HG02678 (cell line): ENCODE data around the gene TDRD9.

Experiments
- ATAC-seq: cut with Tn5 transposase; IDR thresholded peaks from one replicate; pipeline ENCODE4 v1.9.1; 2021; ENCODE audit warnings: mild to moderate bottlenecking, moderate library complexity; ENCODE audit not compliant: unreplicated experiment

The TDRD9 gene

GRCh38 chr14:104023325-104024055 is 95.2 kb downstream of the TDRD9 start:
- ATAC-seq: no peak

GRCh38 chr14:104025534-104025933 is 97.3 kb downstream of the TDRD9 start:
- no peak for ATAC-seq

- ATAC-seq: no peak
Observed at GRCh38 chr14:104026024-104026423, 97.8 kb downstream of the TDRD9 start.

GRCh38 chr14:104030958-104031357 is 102.7 kb downstream of the TDRD9 start:
- ATAC-seq: no peak

GRCh38 chr14:104031384-104031783 is 103.1 kb downstream of the TDRD9 start:
- ATAC-seq: no peak

- no peak for ATAC-seq
Observed at GRCh38 chr14:104034976-104035699, 106.9 kb downstream of the TDRD9 start.

GRCh38 chr14:104036212-104036611 is 108.0 kb downstream of the TDRD9 start:
- ATAC-seq: no peak

- no peak for ATAC-seq
Observed at GRCh38 chr14:104037074-104037473, 108.8 kb downstream of the TDRD9 start.

GRCh38 chr14:104037903-104038302 is 109.6 kb downstream of the TDRD9 start:
- no peak for ATAC-seq

GRCh38 chr14:104039214-104039613 is 111.0 kb downstream of the TDRD9 start:
- no peak for ATAC-seq

GRCh38 chr14:104040539-104040938 is 112.3 kb downstream of the TDRD9 start:
- ATAC-seq: no peak

GRCh38 chr14:104041430-104042104 is 113.3 kb downstream of the TDRD9 start:
- no peak for ATAC-seq

- no peak for ATAC-seq
Observed at GRCh38 chr14:104044016-104044415, 115.8 kb downstream of the TDRD9 start.

GRCh38 chr14:104047761-104048160 is 119.5 kb downstream of the TDRD9 start:
- ATAC-seq: no peak

- no peak for ATAC-seq
Observed at GRCh38 chr14:104048758-104049507, 120.7 kb downstream of the TDRD9 start.

GRCh38 chr14:104049576-104050240 is 121.5 kb downstream of the TDRD9 start:
- no peak for ATAC-seq

- ATAC-seq: no peak
Observed at GRCh38 chr14:104051092-104051813, 123.0 kb downstream of the TDRD9 start.

- no peak for ATAC-seq
Observed at GRCh38 chr14:104054222-104054905, 126.1 kb downstream of the TDRD9 start.

- ATAC-seq: no peak
Observed at GRCh38 chr14:104062281-104062680, 134.0 kb downstream of the TDRD9 start.
